B cell (primary cell): ENCODE measurements around the gene SAMD10. TPM values are rescaled to one million over a fixed set of nuclear protein-coding genes. Genes with fewer than 3 reads are reported as not detected.
A peak's percentile ranks its signal among the peaks of the same experiment; 100 is the strongest.
"Not testable (repeated sequence)": the region's sequence is repeated elsewhere in the genome, so short reads cannot be mapped to it uniquely, and the experiment has no call there.

Experiments used
- ATAC-seq: fragments of 200-7000 bp; cut with Tn5 transposase; one replicate; pipeline ENCODE4 v1.10.0; 2021; ENCODE audit warnings: low read depth, mild to moderate bottlenecking, moderate number of reproducible peaks, moderate library complexity
- CTCF ChIA-PET: fragments of 350-600 bp; sonication (Branson Sonifier 250); formaldehyde crosslinking; loops from one replicate; lab custom pipeline; 2021; ENCODE audit warnings: antibody characterized with exemption, inconsistent platforms; lab: Charles Lee
- POLR2A ChIA-PET: fragments of 350-600 bp; sonication (Branson Sonifier 250); formaldehyde crosslinking; loops from one replicate; lab custom pipeline; 2021; ENCODE audit warnings: antibody characterized with exemption; lab: Charles Lee
- DNase-seq: peaks from one replicate; pipeline ENCODE4 v3.0.0; 2013
- H2AFZ ChIP-seq: 2 replicates; pipeline ENCODE4 v1.6.1; 2012; ENCODE audit warnings: mild to moderate bottlenecking, low read depth, low read length; ENCODE audit not compliant: insufficient read depth, poor library complexity, severe bottlenecking
- H3K27ac ChIP-seq, 2 donors: 1 replicate in 1 of 2; 2 replicates in 1 of 2; pipeline ENCODE4 v1.5.1; 2012 to 2013; ENCODE audit warnings: low read length in 2 of 2, mild to moderate bottlenecking in 2 of 2, moderate library complexity in 1 of 2
- H3K27me3 ChIP-seq, 4 experiments: fragments of 200-600 bp in 1 of 4; sonication (generic) in 1 of 4; replicated peaks in 1 of 4; 1 replicate in 2 of 4; 2 replicates in 2 of 4; pipeline versions ENCODE4 v1.6.1 to v1.7.0; 2013 to 2016; ENCODE audit warnings: low read length in 3 of 4, mild to moderate bottlenecking in 2 of 4, mixed read lengths in 1 of 4, moderate library complexity in 1 of 4; ENCODE audit not compliant: insufficient read depth in 4 of 4, control insufficient read depth in 3 of 4; ENCODE audit errors: control extremely low read depth in 1 of 4
- H3K36me3 ChIP-seq, 2 experiments: replicated peaks in 1 of 2; 1 replicate in 1 of 2; 2 replicates in 1 of 2; pipeline versions ENCODE4 v1.6.1 to v1.7.1; 2013; ENCODE audit warnings: low read length in 1 of 2; ENCODE audit not compliant: insufficient read depth in 2 of 2, control insufficient read depth in 1 of 2; ENCODE audit errors: control extremely low read depth in 1 of 2, extremely low read depth in 1 of 2
- H3K4me1 ChIP-seq, 2 donors: fragments of 200-600 bp in 1 of 2; sonication (generic) in 1 of 2; 1 replicate in 1 of 2; 2 replicates in 1 of 2; pipeline versions ENCODE4 v1.5.1 to v1.6.1; 2013 to 2017; ENCODE audit warnings: low read length in 2 of 2; ENCODE audit not compliant: control insufficient read depth in 2 of 2, insufficient read depth in 2 of 2
- H3K4me2 ChIP-seq: replicated peaks from 2 replicates; pipeline ENCODE3; 2012; ENCODE audit warnings: mild to moderate bottlenecking, low read depth, low read length; ENCODE audit not compliant: poor library complexity, severe bottlenecking
- H3K4me3 ChIP-seq, 5 experiments: fragments of 200-600 bp in 1 of 5; sonication (generic) in 1 of 5; 1 replicate in 3 of 5; 2 replicates in 2 of 5; pipeline versions ENCODE4 v1.5.1 to v1.7.0; 2011 to 2016; ENCODE audit warnings: low read length in 4 of 5, mild to moderate bottlenecking in 4 of 5, low read depth in 2 of 5, control low read depth in 1 of 5, moderate library complexity in 1 of 5; ENCODE audit not compliant: insufficient read depth in 1 of 5; ENCODE audit errors: control extremely low read depth in 1 of 5, extremely low read depth in 1 of 5
- H3K79me2 ChIP-seq: fragments of 200-600 bp; sonication (generic); one replicate; pipeline ENCODE4 v1.6.0; 2016; ENCODE audit warnings: low read length; ENCODE audit not compliant: control insufficient read depth, insufficient read depth
- H3K9ac ChIP-seq: fragments of 200-600 bp; sonication (generic); 2 replicates; pipeline ENCODE4 v1.6.1; 2017; ENCODE audit warnings: mild to moderate bottlenecking, low read length, moderate library complexity
- H3K9me3 ChIP-seq, 3 donors: one replicate each; pipeline versions ENCODE4 v1.6.1 to v1.7.1; 2013; ENCODE audit warnings: low read length in 2 of 3; ENCODE audit not compliant: control insufficient read depth in 2 of 3, insufficient read depth in 1 of 3; ENCODE audit errors: control extremely low read depth in 1 of 3
- H4K20me1 ChIP-seq: 2 replicates; pipeline ENCODE4 v1.6.0; 2012; ENCODE audit warnings: mild to moderate bottlenecking, low read length; ENCODE audit not compliant: insufficient read depth, control insufficient read depth, poor library complexity, severe bottlenecking
- H3K27ac Mint-ChIP-seq: one replicate; pipeline ENCODE4 v1.8.0; 2021; ENCODE audit warnings: mixed read lengths
- H3K27me3 Mint-ChIP-seq: one replicate; pipeline ENCODE4 v1.8.0; 2021; ENCODE audit warnings: mixed read lengths
- H3K4me1 Mint-ChIP-seq: one replicate; pipeline ENCODE4 v1.8.0; 2021; ENCODE audit warnings: mixed read lengths
- H3K4me3 Mint-ChIP-seq: one replicate; pipeline ENCODE4 v1.8.0; 2021; ENCODE audit warnings: mixed read lengths
- H3K9me3 Mint-ChIP-seq: one replicate; pipeline ENCODE4 v1.8.0; 2022; ENCODE audit warnings: mixed read lengths; ENCODE audit not compliant: insufficient read depth
- CTCF ChIP-seq: fragments of 200-600 bp; IDR thresholded peaks from one replicate; pipeline ENCODE4 v1.8.0; 2022; ENCODE audit warnings: antibody characterized with exemption, mild to moderate bottlenecking
- EZH2 ChIP-seq: IDR thresholded peaks from 2 replicates; pipeline ENCODE4 v1.6.1; 2012; ENCODE audit warnings: borderline replicate concordance, low read depth, mild to moderate bottlenecking, moderate library complexity, low read length; ENCODE audit not compliant: insufficient read depth, poor library complexity, severe bottlenecking
- WGBS: methylation state at CpG from one replicate; pipeline ENCODE4 v1.1.5; 2013; ENCODE audit warnings: missing lambda C conversion rate; ENCODE audit not compliant: insufficient coverage; 5-methylcytosine and 5-hydroxymethylcytosine counted together
- intact Hi-C: fragments of 100-400 bp; cut with micrococcal nuclease; formaldehyde crosslinking; loops from one replicate; pipeline ENCODE4 v1.10.0; 2022
- polyA plus RNA-seq: library from polyadenylated mRNA; depleted of rRNA; stranded (reverse); fragments of >200 nt; gene quantifications from 2 replicates; pipeline ENCODE4 v1.2.3, GENCODE V29; 2012
- total RNA-seq, 2 donors: library from RNA; stranded (reverse); fragments of 120-200 nt in 1 of 2; gene quantifications; 1 replicate in 1 of 2; 2 replicates in 1 of 2; pipeline versions ENCODE4 v1.2.3 to v1.2.4, GENCODE V29; 2013 to 2022

The SAMD10 gene
- total and polyA plus RNA-seq, 2 donors (not counting 1 experiment from before 2014, with no cell fraction given) = 12.7 to 34.2 TPM

GRCh38 chr20:63976980-63977738 is 2.3 kb downstream of the SAMD10 start:
- intact Hi-C loops = no loop called here
- Histone ChIP-seq H3K9me3 (no peaks in the 10 kb centered on the region), H3K4me3 (no peak overlapping the region), H3K4me1 (peaks cover 29 to 45% of the 10 kb centered on the region in 2 donors), H3K27me3 (no peaks in the 10 kb centered on the region), H3K36me3 (peaks cover 0 to 2% of the 10 kb centered on the region in 2 experiments), H2AFZ (no peak overlapping the region), H3K27ac (no peak overlapping the region), H3K9ac (no peak overlapping the region), H3K4me2 (peak overlapping the region; percentile 93), H4K20me1 (peaks cover 16% of the 10 kb centered on the region), H3K79me2 (peaks cover 7% of the 10 kb centered on the region)
- TF ChIP-seq CTCF = no peak
- no peak for TF ChIP-seq EZH2
- Mint-ChIP-seq H3K9me3 (no peaks in the 10 kb centered on the region), H3K4me3 (peak overlapping the region; percentile 83), H3K4me1 (peaks cover 40% of the 10 kb centered on the region), H3K27ac (peak overlapping the region; percentile 20), H3K27me3 (no peaks in the 10 kb centered on the region)
- no peak for ATAC-seq
- CTCF ChIA-PET = no interaction called here
- 98% methylated on average over 14 of the region's 18 CpGs for WGBS
- DNase-seq = peak; percentile 25
- POLR2A ChIA-PET = no interaction called here

DNA sequence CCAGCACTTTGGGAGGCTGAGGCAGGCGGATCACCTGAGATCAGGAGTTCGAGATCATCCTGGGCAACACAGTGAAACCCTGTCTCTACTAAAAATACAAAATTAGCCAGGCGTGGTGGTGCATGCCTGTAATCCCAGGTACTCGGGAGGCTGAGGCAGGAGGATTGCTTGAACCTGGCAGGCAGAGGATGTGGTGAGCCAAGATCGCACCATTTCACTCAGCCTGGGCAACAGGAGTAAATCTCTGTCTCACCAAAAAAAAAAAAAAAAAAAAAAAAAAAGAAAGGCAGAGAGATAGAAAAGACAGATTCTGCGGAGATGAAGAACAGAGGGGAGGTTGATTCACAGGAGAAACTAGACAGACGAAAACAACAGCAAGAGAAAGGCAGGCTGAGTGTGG is 2.9 kb downstream of the SAMD10 start:
- H3K4me1 Mint-ChIP-seq = peaks cover 35% of the 10 kb centered on the region
- H3K9me3 ChIP-seq, H3K36me3 ChIP-seq, intact Hi-C loops, H3K79me2 ChIP-seq, H3K9me3 Mint-ChIP-seq, POLR2A ChIA-PET, CTCF ChIA-PET, H3K27me3 ChIP-seq, H3K27me3 Mint-ChIP-seq, H3K9ac ChIP-seq, H2AFZ ChIP-seq, H3K4me2 ChIP-seq, H3K27ac ChIP-seq, H3K4me3 ChIP-seq, H3K27ac Mint-ChIP-seq, ATAC-seq: not testable (repeated sequence)
- peak; percentile 3 for DNase-seq
- peaks cover 10% of the 10 kb centered on the region for H4K20me1 ChIP-seq
- H3K4me1 ChIP-seq = peaks cover 24 to 38% of the 10 kb centered on the region in 2 donors
- H3K4me3 Mint-ChIP-seq = peak overlapping the region; percentile 32
- 100% methylated on average over 2 of the region's 7 CpGs for WGBS
